Esophagus muscularis mucosa (tissue), 4 donors: ENCODE measurements around the gene CDC37. TPM values are rescaled to one million over a fixed set of nuclear protein-coding genes. Genes with fewer than 3 reads are reported as not detected.
"Not testable (repeated sequence)": the region's sequence is repeated elsewhere in the genome, so short reads cannot be mapped to it uniquely, and the experiment has no call there.

ENCODE experiments used
- DNase-seq: peaks from one replicate; pipeline ENCODE4 v3.0.0-alpha.2; 2017; ENCODE audit errors: extremely low spot score
- H3K27ac ChIP-seq, 4 donors: fragments of 200-600 bp; sonication (generic); replicated peaks in 1 of 4; 1 replicate in 3 of 4; 2 replicates in 1 of 4; pipeline ENCODE4 v1.5.1; 2016 to 2019; ENCODE audit warnings: mild to moderate bottlenecking in 1 of 4
- H3K27me3 ChIP-seq, 4 donors: fragments of 200-600 bp; sonication (generic); one replicate each; pipeline versions ENCODE4 v1.5.1 to v1.6.0; 2016 to 2019
- H3K36me3 ChIP-seq, 4 donors: fragments of 200-600 bp; sonication (generic); one replicate each; pipeline ENCODE4 v1.5.1; 2016 to 2019
- H3K4me1 ChIP-seq, 4 donors: fragments of 200-600 bp; sonication (generic); one replicate each; pipeline ENCODE4 v1.5.1; 2016 to 2019
- H3K4me3 ChIP-seq, 4 donors: fragments of 200-600 bp; sonication (generic); 1 replicate in 2 of 4; 2 replicates in 2 of 4; pipeline ENCODE4 v1.5.1; 2016 to 2019; ENCODE audit warnings: mild to moderate bottlenecking in 4 of 4, moderate library complexity in 1 of 4
- H3K9me3 ChIP-seq, 4 donors: fragments of 200-600 bp; sonication (generic); 1 replicate in 3 of 4; 2 replicates in 1 of 4; pipeline ENCODE4 v1.5.1; 2016 to 2019
- CTCF ChIP-seq, 3 experiments: fragments of 200-600 bp in 2 of 3; fragments of 450-650 bp in 1 of 3; sonication (generic) in 2 of 3; IDR thresholded peaks; one replicate each; pipeline ENCODE4 v1.5.1; 2017 to 2019; ENCODE audit warnings: antibody characterized with exemption in 3 of 3, mild to moderate bottlenecking in 2 of 3, moderate library complexity in 1 of 3
- EP300 ChIP-seq: sonication (generic); formaldehyde crosslinking; IDR thresholded peaks from one replicate; pipeline ENCODE4 v1.6.1; 2017; ENCODE audit warnings: antibody characterized with exemption
- POLR2A ChIP-seq: fragments of 450-650 bp; IDR thresholded peaks from one replicate; pipeline ENCODE4 v1.6.1; 2017; ENCODE audit warnings: antibody characterized with exemption, moderate library complexity, mild to moderate bottlenecking, low read depth
- POLR2AphosphoS5 ChIP-seq, 2 donors: sonication (generic); formaldehyde crosslinking; IDR thresholded peaks; one replicate each; pipeline ENCODE4 v1.6.1; 2017; ENCODE audit warnings: antibody characterized with exemption in 2 of 2
- WGBS: methylation state at CpG from one replicate; pipeline ENCODE4 v1.1.5; 2018; 5-methylcytosine and 5-hydroxymethylcytosine counted together
- intact Hi-C: fragments of 100-400 bp; cut with DNase I; formaldehyde crosslinking; loops from one replicate; pipeline ENCODE4 v1.15.1; 2023
- total RNA-seq, 4 donors: library from RNA; depleted of rRNA; stranded (reverse); fragments of >200 nt; gene quantifications; one replicate each; pipeline versions ENCODE4 v1.1.0 to v1.2.1, GENCODE V29; 2016

CDC37 gene
- total RNA-seq, 4 donors from 2014 or later, result 131 to 176 (median 160) TPM

- WGBS, result 0% methylated on average over 9 of the region's 58 CpGs
- Histone ChIP-seq H3K36me3 (peaks cover 4 to 26% (median 20%) of the 10 kb centered on the region in 4 donors), H3K4me1 (peaks cover 11 to 30% (median 20%) of the 10 kb centered on the region in 4 donors), H3K4me3 (peak within 1 kb of the TSS; percentile 88 to 99 (median 98)), H3K27ac (peak within 1 kb of the TSS; percentile 84 to 88 (median 86)), H3K9me3 (no peaks in the 10 kb centered on the region), H3K27me3 (no peaks in the 10 kb centered on the region)
- intact Hi-C loops, result no loop called here
- DNase-seq, result peak; percentile 100
- peak; percentile 82 to 87 for TF ChIP-seq POLR2AphosphoS5 (IDR thresholded peaks at IDR 0.05)
- TF ChIP-seq CTCF (IDR thresholded peaks at IDR 0.05), result peak in 1 of 3 experiments; percentile 9
- no peak for TF ChIP-seq POLR2A
- no peak for TF ChIP-seq EP300
Observed at GRCh38 chr19:10380313-10381102, 22.8 kb downstream of the CDC37 start, which contains the start of gene TYK2. Gene TYK2, minus strand, starts transcription at chr19:10380572. Its CDS starts 2,166 bp downstream, at chr19:10378406.

GRCh38 chr19:10379880-10380312 is 23.4 kb downstream of the CDC37 start:
- WGBS, result 0% methylated on average over 10 of the region's 10 CpGs
- peak overlapping the region; percentile 88 to 99 (median 98) for H3K4me3 ChIP-seq
- H3K36me3 ChIP-seq, result peaks cover 10 to 32% (median 26%) of the 10 kb centered on the region in 4 donors
- no peaks in the 10 kb centered on the region for H3K9me3 ChIP-seq
- peak overlapping the region; percentile 84 to 88 (median 86) for H3K27ac ChIP-seq
- intact Hi-C loops, result no loop called here
- peaks cover 11 to 30% (median 20%) of the 10 kb centered on the region in 4 donors for H3K4me1 ChIP-seq
- no peak for TF ChIP-seq EP300
- no peak for TF ChIP-seq POLR2A
- TF ChIP-seq CTCF (IDR thresholded peaks at IDR 0.05), result no peak
- TF ChIP-seq POLR2AphosphoS5 (IDR thresholded peaks at IDR 0.05), result no peak
- DNase-seq, result no peak
- no peaks in the 10 kb centered on the region for H3K27me3 ChIP-seq

GRCh38 chr19:10378124-10378523 is 25.2 kb downstream of the CDC37 start:
- Histone ChIP-seq H3K27ac (no peak overlapping the region), H3K9me3 (no peaks in the 10 kb centered on the region), H3K36me3 (peaks cover 10 to 45% (median 39%) of the 10 kb centered on the region in 4 donors), H3K4me3 (no peak overlapping the region), H3K27me3 (no peaks in the 10 kb centered on the region), H3K4me1 (peaks cover 11 to 30% (median 20%) of the 10 kb centered on the region in 4 donors)
- intact Hi-C loops, result no loop called here
- 92% methylated on average over 6 of the region's 8 CpGs for WGBS
- no peak for TF ChIP-seq POLR2AphosphoS5 (IDR thresholded peaks at IDR 0.05)
- no peak for TF ChIP-seq CTCF (IDR thresholded peaks at IDR 0.05)
- no peak for TF ChIP-seq POLR2A
- TF ChIP-seq EP300, result no peak
- DNase-seq, result no peak

GRCh38 chr19:10377140-10377640 is 26.2 kb downstream of the CDC37 start:
- H3K27me3 ChIP-seq, intact Hi-C loops, H3K9me3 ChIP-seq, DNase-seq, H3K4me3 ChIP-seq, H3K27ac ChIP-seq: not testable (repeated sequence)
- peaks cover 11 to 30% (median 20%) of the 10 kb centered on the region in 4 donors for H3K4me1 ChIP-seq
- H3K36me3 ChIP-seq, result peaks cover 10 to 53% (median 47%) of the 10 kb centered on the region in 4 donors
- 90% methylated on average over 2 of the region's 2 CpGs for WGBS

- H3K4me3 ChIP-seq, result no peak overlapping the region
- H3K27ac ChIP-seq, result no peak overlapping the region
- TF ChIP-seq CTCF (IDR thresholded peaks at IDR 0.05), result no peak
- TF ChIP-seq EP300, result no peak
- no peak for TF ChIP-seq POLR2A
- TF ChIP-seq POLR2AphosphoS5 (IDR thresholded peaks at IDR 0.05), result no peak
- DNase-seq, result no peak
- H3K36me3 ChIP-seq, result peaks cover 20 to 74% (median 67%) of the 10 kb centered on the region in 4 donors
- H3K4me1 ChIP-seq, result peaks cover 5 to 19% (median 12%) of the 10 kb centered on the region in 4 donors
- WGBS, result 80% methylated on average over 5 of the region's 5 CpGs
- no peaks in the 10 kb centered on the region for H3K9me3 ChIP-seq
- intact Hi-C loops, result no loop called here
- no peaks in the 10 kb centered on the region for H3K27me3 ChIP-seq
Observed at GRCh38 chr19:10374931-10375330, 28.4 kb downstream of the CDC37 start.
